Medulla oblongata (tissue), 1 donor: ENCODE measurements around the gene AGAP1.

Experiments
- DNase-seq: peaks from one replicate; pipeline ENCODE4 v3.0.0-alpha.2; 2015; ENCODE audit errors: extremely low spot score

Gene AGAP1

GRCh38 chr2:235690082-235690808 is 196.4 kb downstream of the AGAP1 start:
- DNase-seq: no peak

GRCh38 chr2:235690809-235691450 is 197.1 kb downstream of the AGAP1 start:
- DNase-seq: no peak

- no peak for DNase-seq
Observed at GRCh38 chr2:235692076-235692475, 198.2 kb downstream of the AGAP1 start.

- DNase-seq: no peak
Observed at GRCh38 chr2:235692671-235693171, 198.9 kb downstream of the AGAP1 start.

GRCh38 chr2:235693279-235693678 is 199.4 kb downstream of the AGAP1 start:
- no peak for DNase-seq

GRCh38 chr2:235694721-235695601 is 201.1 kb downstream of the AGAP1 start:
- DNase-seq: no peak

- DNase-seq: no peak
Observed at GRCh38 chr2:235695602-235695895, 201.7 kb downstream of the AGAP1 start.

GRCh38 chr2:235697041-235697440 is 203.2 kb downstream of the AGAP1 start:
- no peak for DNase-seq

- DNase-seq: no peak
Observed at GRCh38 chr2:235698028-235698427, 204.2 kb downstream of the AGAP1 start.

- no peak for DNase-seq
Observed at GRCh38 chr2:235698491-235698890, 204.6 kb downstream of the AGAP1 start.

GRCh38 chr2:235699576-235699975 is 205.7 kb downstream of the AGAP1 start:
- no peak for DNase-seq

- DNase-seq: no peak
Observed at GRCh38 chr2:235701206-235701981, 207.6 kb downstream of the AGAP1 start.

- DNase-seq: no peak
Observed at GRCh38 chr2:235702186-235702585, 208.3 kb downstream of the AGAP1 start.

- DNase-seq: no peak
Observed at GRCh38 chr2:235703711-235704295, 210.0 kb downstream of the AGAP1 start.

GRCh38 chr2:235705296-235705695 is 211.5 kb downstream of the AGAP1 start:
- DNase-seq: no peak

GRCh38 chr2:235706506-235706905 is 212.7 kb downstream of the AGAP1 start:
- no peak for DNase-seq

GRCh38 chr2:235707411-235708096 is 213.7 kb downstream of the AGAP1 start:
- no peak for DNase-seq

- DNase-seq: no peak
Observed at GRCh38 chr2:235709124-235709813, 215.4 kb downstream of the AGAP1 start.

GRCh38 chr2:235709969-235710879 is 216.4 kb downstream of the AGAP1 start:
- peak; percentile 61 for DNase-seq
